GM19467 (cell line): ENCODE measurements around the gene ATP2C1.
"Not testable (repeated sequence)": the region's sequence is repeated elsewhere in the genome, so short reads cannot be mapped to it uniquely, and the experiment has no call there.

Experiments used
- ATAC-seq: cut with Tn5 transposase; IDR thresholded peaks from one replicate; pipeline ENCODE4 v1.9.1; 2021; ENCODE audit warnings: mild to moderate bottlenecking, moderate library complexity; ENCODE audit not compliant: unreplicated experiment

The ATP2C1 gene

GRCh38 chr3:130893376-130894129, at the start of gene ATP2C1:
TSS of gene ATP2C1 (plus strand) at chr3:130894084. CDS start at chr3:130894770, 686 bp downstream.
- peak; percentile 91 for ATAC-seq

- ATAC-seq: no peak
Observed at GRCh38 chr3:130844462-130844861, 49.4 kb upstream of the ATP2C1 start.

- no peak for ATAC-seq
Observed at GRCh38 chr3:130846181-130846580, 47.7 kb upstream of the ATP2C1 start.

- ATAC-seq: no peak
Observed at GRCh38 chr3:130849091-130849552, 44.8 kb upstream of the ATP2C1 start.

- ATAC-seq: peak; percentile 52
Observed at GRCh38 chr3:130850044-130850797, 43.7 kb upstream of the ATP2C1 start.

GRCh38 chr3:130850843-130851242, 43.0 kb upstream of the ATP2C1 start:
- peak; percentile 10 for ATAC-seq

GRCh38 chr3:130851277-130851676, 42.6 kb upstream of the ATP2C1 start:
- ATAC-seq: no peak

GRCh38 chr3:130853581-130853980, 40.3 kb upstream of the ATP2C1 start:
- no peak for ATAC-seq

GRCh38 chr3:130854208-130854864, 39.5 kb upstream of the ATP2C1 start:
- peak; percentile 31 for ATAC-seq

- no peak for ATAC-seq
Observed at GRCh38 chr3:130857336-130858026, 36.4 kb upstream of the ATP2C1 start.

GRCh38 chr3:130862130-130862529, 31.8 kb upstream of the ATP2C1 start:
- ATAC-seq: not testable (repeated sequence)

GRCh38 chr3:130865489-130865888, 28.4 kb upstream of the ATP2C1 start:
- ATAC-seq: no peak

- no peak for ATAC-seq
Observed at GRCh38 chr3:130866327-130866726, 27.6 kb upstream of the ATP2C1 start.

GRCh38 chr3:130870423-130870822, 23.5 kb upstream of the ATP2C1 start:
- ATAC-seq: no peak

- ATAC-seq: no peak
Observed at GRCh38 chr3:130876594-130876993, 17.3 kb upstream of the ATP2C1 start.

GRCh38 chr3:130878464-130878863, 15.4 kb upstream of the ATP2C1 start:
- ATAC-seq: no peak

- ATAC-seq: no peak
Observed at GRCh38 chr3:130889416-130889946, 4.4 kb upstream of the ATP2C1 start.

- ATAC-seq: peak; percentile 28
Observed at GRCh38 chr3:130892759-130893375, 1.0 kb upstream of the ATP2C1 start.

GRCh38 chr3:130894130-130894985, 474 bp downstream of the ATP2C1 start:
- ATAC-seq: peak; percentile 18

- no peak for ATAC-seq
Observed at GRCh38 chr3:130894986-130895280, 1.0 kb downstream of the ATP2C1 start.
